LoVo (cell line): Measurements from ENCODE around the gene VHLL.
"Not testable (repeated sequence)": the region's sequence is repeated elsewhere in the genome, so short reads cannot be mapped to it uniquely, and the experiment has no call there.

ENCODE experiments used
- DNase-seq: peaks from one replicate; pipeline ENCODE4 v3.0.0-alpha.2; 2016; ENCODE audit warnings: low spot score

Gene VHLL

DNA sequence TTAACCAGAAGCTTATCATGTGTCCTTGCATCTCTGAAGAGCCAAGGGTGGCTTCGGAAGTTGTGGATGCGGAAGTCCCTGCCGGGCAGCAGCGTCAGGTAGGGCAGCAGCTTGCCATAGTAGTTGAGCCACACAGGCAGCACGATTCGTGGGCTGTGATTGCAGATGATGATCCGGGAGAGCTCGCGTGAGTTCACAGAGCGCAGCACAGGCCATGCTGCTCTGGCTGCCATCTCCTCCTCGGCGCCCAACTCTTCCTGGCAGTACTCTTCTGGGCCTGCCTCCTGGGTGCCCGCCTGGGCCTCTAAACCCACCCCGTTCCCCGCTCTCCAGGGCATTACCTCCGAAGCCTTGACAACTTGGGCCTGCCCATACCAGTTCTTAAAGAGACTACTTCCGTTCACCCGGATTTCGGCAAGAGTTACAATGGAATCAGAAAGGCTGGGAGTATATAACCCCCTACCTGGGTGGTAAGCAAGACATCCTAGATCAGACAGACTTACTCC is at the start of gene VHLL:
VHLL (minus strand) TSS at position 456 of the 506 bp plus-strand sequence; CDS start at position 338, 118 bp downstream.
- DNase-seq: no peak

DNA sequence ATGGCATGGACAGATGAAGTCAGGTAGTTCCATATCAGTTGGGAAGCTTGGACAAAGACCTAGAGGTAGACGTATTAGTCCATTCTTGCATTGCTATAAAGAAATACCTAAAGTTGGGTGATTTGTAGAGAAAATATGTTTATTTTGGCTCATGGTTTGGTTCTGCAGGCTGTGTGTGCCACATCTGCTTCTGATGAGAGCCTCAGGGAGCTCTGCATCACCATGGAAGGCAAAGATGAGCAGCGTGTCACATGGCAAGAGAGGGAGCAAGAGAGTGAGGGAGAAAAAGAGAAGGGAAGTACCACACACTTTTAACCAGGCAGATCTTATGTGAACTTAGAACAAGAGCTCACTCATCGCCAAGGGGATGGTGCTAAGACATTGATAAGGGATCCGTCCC is 48.2 kb upstream of the VHLL start:
- DNase-seq: no peak

DNA sequence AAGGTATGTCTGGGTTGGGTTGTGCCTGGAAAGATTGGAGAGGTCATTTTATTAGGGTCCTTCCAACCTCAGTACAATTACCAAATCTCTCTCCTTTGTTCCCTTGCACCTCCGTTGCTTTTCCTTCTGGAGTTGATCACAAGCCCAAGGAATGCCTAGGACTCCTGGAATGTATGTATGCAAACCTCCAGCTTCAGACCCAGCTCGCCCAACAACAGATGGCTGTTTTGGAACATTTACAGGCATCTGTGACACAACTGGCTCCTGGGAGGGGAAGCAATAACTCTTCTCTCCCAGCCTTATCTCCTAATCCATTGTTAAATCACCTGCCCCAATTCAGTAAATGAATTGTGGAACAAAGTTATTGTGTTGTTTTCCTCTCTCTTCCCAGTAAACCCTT is 47.5 kb upstream of the VHLL start:
- DNase-seq: no peak

DNA sequence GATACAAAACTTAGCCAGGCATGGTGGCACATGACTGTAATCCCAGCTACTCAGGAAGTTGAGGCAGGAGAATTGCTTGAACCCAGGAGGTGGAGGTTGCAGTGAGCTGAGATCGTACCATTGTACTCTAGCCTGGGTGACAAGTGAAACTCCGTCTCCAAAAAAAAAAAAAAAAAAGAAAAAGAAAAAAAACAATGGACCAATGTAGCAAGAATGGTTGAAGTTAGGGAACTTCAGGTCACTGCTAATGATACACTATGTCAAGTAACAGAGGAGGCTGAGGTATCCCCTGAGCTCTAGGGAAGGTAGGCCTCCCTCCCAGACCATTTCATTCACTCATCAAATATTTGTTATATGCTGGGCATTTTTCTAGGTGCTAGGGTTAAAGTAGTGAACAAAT is 46.9 kb upstream of the VHLL start:
- DNase-seq: not testable (repeated sequence)

DNA sequence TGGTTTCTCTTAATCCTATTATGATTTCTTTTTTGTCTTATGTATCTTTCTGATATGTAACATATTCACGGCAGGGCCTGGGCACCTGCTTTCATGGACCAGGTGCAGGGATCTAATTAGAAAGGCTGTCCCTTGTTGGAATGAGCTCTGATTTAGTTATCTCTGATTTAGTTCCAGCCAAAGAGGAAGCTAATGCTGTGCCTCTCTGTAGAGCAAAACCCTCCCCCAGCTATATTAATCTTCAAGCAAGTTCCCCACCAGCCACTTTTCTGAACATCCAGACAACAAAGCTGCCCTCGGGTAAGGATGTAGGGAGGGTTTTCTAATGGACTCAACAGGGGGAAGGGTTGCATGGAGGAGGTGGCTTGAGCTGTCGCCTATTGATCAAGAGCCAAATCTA is 45.3 kb upstream of the VHLL start:
- no peak for DNase-seq

DNA sequence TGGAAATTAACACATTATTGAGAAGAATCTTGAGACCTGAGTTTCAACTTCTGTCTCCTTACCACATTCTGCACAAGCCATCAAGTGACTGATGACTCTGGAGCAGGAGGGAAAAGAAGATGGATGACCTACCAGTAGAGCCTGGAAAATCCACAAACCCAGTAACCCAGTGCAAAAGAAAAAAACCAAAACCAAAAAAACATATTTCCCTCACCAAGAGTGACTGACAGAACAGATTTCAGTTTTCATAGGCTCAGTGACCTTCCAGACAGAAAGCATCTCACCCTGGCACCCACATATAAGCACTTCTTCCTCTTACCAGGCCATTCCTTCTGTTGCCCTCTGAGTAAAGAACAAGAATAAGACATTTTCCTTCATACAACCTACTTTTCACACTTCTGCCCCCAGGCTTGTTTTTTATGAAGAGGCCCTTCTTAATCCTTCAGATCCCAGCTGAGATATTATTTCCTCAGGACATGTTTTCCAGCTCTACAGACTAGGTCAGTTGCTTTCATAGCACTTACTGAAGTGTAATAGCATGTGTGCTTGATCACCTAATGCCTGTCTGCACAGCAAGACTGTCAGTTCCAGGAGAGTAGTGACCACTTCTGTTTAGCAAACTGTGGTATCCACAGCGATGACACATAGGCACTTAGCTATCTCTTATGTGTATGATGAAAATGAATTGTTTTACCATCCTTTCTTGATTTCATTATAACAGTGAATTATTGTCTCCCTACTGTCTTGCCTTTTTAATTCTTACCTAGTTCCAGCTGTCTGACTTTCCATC is 43.3 kb upstream of the VHLL start:
- DNase-seq: no peak

DNA sequence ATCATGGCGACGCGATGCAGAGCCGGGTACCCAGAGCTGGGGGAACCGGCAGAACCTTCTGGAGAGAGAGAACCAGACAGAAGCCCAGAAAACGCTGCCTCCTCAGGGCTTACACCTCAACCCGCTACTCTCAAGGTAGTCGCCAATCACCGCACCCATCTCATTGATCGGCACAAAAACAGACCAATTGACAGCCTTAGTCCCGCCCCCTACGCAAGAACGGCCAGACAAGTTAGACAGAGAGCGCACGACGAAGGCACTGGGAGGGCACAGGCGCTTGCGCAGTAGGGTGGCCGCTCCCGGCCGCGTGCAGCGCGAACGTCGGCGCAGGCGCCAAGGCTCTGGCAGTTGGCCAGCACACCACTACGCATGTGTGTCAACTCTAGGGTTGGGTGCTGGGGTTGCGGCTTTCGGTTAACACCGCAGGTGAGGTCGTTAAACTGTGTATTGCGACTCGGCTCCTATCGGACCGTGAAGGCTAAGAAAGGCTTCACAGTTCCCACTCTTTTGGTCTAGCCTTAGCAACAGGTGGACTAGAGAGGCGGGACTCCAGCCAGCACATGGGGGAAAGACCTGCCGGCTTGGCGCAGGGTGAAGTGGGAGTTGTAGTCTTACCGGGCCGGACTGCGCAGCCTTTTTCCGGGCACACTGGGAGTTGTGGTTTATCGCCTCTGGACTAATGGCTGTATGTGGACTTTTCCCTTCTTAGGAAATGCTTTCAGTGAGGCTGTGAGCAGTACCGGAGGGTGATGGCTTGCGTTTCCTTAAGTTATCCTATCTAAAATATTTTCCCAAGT is 39.3 kb upstream of the VHLL start, which contains the start of the genes CCT3 and TSACC:
CCT3 (minus strand) TSS at position 113 of the 797 bp plus-strand sequence; CDS start at position 5, 108 bp downstream.
TSACC (plus strand) TSS at position 347 of the 797 bp plus-strand sequence. CDS start 1,232 bp downstream, outside the sequence.
- DNase-seq: peak; percentile 99

DNA sequence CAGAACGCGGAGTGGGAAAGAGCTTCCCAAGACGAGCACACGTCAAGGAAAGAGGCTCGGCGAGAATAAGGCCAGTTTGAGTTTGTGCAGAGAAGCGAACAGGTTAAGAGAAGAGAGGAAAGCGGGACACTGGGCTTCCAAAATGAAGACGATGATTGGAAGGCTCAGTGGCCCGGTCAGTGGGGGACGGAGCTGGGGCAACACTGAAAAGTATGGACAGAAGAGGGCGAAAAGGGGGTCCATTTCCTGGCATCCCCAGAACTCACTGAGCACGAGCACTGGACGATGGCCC is 38.7 kb upstream of the VHLL start:
- DNase-seq: no peak

DNA sequence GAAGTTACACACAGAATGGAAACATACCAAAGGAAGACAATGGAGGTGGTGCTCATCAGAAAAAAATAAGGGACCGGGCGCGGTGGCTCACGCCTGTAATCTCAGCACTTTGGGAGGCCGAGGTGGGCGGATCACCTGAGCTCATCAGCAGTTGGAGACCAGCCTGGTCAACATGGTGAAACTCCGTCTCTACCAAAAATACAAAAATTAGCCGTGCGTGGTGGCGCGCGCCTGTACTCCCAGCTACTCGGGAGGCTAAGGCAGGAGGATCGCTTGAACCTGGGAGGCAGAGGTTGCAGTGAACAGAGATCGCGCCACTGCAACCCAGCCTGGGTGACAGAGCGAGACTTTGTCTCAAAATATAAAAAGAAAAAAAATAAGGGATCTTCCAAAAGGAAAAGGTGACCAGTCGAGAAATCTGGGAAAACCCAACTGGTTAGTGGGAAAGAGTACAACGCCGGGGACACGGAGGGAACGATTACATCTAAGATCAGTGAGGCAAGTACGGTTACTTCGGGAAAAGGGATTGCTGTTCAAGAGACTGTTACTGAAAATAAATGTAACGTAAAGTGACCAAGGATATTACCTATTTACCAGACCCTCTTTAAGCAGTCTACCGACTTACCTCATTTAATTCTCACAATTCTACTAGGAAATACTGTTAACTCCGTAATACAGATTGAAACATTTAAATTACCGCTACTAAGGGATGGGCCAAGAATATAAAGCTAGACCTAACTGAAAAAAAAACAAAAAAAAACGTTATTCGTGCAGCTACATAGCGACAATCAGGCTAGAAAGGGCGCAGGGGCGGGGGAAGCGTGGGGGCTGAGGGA is 38.2 kb upstream of the VHLL start:
- no peak for DNase-seq

DNA sequence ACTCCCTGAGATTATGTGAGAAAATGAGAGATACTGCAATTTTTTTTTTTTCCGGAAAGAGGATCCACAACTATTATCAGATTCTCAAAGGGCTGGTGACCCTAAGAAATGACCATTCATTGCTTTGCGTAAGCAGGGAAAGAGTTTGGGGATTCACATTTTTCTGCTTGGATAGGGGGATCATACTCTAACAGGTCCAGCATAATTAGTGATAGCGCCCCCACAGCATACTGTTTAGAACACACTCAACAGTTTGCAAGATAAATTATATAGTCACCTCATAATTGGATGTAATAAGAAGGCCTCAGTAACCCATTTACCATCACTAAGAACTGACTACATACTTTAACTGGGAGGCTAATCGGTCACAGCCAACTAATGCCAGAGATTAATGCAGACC is 37.1 kb upstream of the VHLL start:
- DNase-seq: no peak

DNA sequence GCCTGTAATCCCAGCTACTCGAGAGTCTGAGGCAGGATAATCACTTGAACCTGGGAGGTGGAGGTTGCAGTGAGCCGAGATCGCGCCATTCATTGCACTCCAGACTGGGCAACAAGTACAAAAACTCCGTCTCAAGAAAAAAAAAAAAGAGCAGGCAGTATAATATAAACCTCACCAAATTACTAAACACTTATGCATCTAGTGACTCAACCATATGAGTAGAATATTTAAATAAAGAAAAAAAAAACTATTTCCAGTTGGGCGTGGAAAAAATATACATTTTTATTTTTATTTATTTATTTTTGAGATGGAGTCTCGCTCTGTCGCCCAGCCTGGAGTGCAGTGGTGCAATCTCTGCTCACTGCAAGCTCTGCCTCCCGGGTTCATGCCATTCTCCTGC is 24.1 kb upstream of the VHLL start:
- DNase-seq: not testable (repeated sequence)

DNA sequence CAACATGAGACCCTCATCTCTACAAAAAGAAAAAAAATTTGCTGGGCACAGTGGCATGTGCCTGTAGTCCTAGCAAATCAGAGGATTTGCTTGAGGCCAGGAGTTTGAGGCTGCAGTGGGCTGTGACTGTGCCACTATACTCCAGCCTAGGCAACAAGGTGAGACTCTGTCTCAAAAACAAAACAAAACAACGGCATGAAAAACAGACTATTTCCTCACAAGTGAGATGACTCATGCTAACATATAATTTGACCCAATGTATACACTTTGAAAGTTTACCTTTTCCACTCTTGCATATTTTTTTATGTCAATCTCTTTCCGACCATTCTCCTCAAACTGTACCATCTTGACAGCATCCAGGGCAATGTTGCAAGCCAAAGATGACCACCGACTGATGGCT is 21.5 kb upstream of the VHLL start:
- no peak for DNase-seq

DNA sequence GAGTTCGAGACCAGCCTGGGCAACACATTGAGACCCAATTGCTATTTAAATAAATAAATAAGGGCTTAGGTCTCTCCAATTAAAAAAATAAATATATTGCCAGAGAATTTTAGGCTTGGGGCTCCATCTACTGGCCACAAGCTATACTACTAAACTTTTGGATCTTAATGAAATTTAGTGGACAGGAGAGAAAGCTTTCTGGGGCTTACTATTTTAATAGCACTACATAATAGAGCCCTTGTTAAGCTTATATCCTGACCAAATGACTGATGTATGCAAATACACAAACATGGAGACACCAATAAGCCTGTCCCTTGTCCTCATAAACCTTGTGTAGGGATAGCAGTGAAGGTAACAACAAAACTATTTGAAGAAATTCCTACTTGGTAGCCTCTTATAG is 20.6 kb upstream of the VHLL start:
- DNase-seq: no peak

DNA sequence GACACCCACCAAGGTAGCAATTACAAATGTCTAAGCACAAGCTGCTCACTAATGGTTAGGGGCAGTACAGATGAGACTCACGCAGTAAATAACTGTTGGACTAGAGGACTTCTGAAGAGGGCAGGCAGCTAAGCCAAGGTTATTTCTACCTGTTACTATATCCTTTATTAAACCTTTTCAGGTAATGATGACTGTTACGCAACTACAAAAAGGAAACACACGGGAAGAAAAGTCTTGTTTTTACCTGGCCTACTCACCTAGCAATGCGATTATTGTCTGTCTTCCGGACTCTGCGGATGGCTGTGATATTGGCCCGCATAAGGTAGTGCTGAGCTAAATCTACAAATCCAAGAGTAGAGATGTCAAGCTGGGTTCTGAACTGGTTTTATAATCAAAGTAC is 17.8 kb upstream of the VHLL start:
- no peak for DNase-seq

DNA sequence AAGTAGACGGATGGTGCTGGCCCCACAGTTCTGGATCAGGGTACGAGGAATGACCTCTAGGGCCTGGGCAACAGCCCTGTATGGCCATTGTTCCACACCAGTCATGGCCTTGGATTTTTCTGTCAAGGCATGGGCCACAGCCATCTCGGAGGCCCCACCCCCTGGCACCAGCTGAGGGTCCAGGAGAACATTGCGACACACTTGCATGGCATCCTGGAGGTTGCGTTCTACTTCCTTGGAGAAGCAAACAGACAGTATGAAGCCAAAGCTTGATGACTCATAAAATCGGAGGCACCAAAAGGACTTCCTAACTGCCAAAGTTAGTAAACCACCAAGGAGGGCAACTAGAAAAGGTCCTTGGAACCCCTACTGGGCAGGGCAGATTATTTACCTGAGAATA is 11.9 kb upstream of the VHLL start:
- no peak for DNase-seq

DNA sequence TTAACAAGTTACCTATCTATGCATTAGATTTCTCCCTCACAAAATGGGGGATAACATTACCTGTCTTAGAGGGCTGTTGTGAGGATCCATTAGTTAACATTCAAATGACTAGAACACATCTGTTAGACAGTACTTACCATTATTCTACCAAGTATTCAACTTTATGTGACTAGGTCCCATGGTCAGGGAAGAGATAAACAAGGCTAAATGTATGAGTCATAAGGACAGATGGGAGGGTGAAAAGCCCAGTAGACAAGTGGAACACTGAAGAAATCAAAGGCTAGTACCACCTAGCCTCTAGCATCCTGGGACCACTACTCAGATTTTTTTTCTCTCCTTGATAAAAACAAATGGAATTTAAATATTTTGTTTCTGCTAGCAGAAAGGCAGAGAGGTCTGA is 9.0 kb upstream of the VHLL start:
- DNase-seq: no peak

DNA sequence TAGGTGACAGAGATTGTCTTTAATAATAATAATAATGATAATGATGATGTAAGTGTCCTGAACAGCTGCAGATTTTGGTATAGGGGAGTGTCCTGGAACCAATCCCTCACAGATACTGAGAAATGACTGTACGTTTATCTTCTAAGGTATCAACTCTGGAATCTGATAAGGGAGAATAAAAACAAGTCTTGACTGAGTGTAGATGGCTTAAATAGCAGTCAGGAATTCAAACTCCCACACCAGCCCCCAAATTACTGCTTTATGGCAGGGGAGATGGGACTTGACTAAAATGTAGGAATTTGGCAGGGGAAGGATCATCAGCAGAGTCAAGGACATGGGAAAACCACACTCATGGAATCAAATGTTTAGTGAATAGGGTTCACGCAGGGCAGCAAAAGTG is 6.1 kb upstream of the VHLL start:
- DNase-seq: no peak

DNA sequence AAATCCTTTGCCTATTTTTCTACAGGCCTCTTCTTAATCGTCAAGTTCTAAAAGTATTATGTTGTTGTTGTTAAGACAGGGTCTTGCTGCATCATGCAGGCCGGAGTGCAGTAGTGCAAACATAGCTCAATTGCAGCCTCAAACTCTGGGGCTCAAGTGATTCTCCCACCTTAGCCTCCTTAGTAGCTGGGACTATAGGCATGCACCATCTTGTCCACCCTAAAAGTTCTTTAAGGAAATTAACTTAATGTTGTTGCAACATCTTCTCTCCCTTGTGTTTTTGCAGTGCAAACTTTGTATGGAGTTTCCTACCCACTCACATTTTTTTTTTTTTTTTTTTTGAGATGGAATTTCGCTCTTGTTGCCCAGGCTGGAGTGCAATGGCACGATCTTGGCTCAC is 4.1 kb upstream of the VHLL start:
- no peak for DNase-seq

DNA sequence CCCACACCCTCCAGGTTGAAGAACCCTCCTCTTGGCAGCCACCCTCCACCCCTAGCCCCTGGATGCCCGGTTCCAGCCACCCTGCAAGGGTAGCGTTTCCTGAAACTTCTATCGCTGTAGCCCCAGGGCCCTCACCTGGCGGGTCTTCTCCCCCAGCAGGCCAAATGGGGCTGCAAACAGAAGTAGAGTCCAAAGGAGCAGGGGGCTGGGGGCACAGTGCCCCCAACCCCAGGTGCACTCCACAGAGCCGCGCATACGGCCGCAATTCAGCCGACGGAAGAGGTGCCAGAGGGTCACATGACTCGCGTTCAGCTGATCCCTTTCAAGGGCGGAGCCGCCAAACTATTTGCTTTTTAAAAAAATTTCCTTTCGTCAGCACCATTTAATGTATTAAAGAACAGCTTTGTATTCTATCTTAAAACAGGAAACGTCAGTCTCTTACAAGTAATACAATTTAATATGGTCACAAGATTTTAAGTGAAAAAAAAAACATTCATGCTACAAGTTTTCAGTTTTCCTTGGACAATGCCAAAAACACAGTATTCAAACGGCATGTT is 3.6 kb downstream of the VHLL start, which contains the start of gene GLMP:
GLMP (minus strand) TSS at position 289 of the 557 bp plus-strand sequence; CDS start at position 255, 34 bp downstream.
- peak; percentile 72 for DNase-seq

DNA sequence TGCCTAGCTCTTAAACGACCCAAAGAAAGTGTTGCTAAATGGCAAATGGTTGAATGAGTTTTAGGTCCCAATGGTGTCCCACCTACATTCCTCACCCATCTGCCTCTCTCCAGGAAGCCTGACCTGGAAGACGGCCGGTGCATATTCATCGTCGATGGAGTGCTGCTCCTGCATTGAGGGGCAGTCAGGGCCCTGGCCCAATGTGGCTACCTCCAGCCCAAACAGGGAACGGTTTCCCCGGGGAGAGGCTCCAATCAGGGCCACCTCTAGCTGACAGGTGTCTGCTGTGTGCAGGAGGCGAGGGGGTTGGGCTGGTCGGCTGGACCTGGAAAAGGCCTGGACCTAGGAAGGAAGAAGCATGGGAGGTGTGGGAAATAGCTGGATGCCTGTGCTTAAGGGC is 5.2 kb downstream of the VHLL start:
- no peak for DNase-seq

DNA sequence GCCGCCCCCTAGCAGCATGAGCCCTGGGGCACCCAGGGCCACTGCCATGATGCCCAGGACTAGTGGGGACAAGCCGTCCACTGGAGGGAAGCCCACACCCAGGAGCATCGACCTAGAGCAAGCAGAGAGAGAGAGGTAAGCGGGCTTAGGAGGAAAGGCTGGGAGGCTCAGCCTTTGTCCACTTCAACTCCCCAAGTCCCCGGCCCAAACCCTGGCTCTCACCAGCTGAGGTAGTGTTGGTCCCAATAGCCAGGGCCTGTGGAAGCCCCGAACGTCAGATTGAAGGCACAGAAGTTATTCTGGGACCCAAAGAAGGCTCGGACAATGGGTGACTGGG is 6.0 kb downstream of the VHLL start:
- DNase-seq: no peak
